Measurements from ENCODE around the gene EFCC1. TPM values are rescaled to one million over a fixed set of nuclear protein-coding genes. Genes with fewer than 3 reads are reported as not detected.

Gene EFCC1
- polyA plus RNA-seq, 3 donors: 1.5 to 3.3 (median 2.7) TPM

DNA sequence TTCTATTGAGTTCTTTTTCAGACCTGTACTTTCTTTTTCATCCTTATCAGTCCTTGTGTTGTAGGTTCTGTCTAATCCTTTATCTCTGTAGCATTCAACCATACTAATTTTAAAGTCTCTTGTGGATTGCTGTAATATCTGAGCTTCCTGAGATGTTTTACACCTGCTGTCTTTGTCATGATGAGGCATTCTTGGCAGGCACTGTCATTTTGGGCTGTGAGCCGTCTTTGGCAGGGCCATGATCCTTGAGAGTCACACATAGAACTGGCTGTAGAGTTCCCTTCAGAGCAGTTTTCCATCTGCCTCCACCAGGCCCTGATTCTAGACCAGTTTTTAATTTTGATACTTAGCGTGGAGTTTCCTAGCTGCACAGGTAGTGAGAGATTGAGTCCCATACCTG lies 6.7 kb downstream of the EFCC1 start:
- no peak for DNase-seq (ENCODE audit: extremely low read depth in 1 of 11, low read depth in 9 of 11, low spot score in 4 of 11)

DNA sequence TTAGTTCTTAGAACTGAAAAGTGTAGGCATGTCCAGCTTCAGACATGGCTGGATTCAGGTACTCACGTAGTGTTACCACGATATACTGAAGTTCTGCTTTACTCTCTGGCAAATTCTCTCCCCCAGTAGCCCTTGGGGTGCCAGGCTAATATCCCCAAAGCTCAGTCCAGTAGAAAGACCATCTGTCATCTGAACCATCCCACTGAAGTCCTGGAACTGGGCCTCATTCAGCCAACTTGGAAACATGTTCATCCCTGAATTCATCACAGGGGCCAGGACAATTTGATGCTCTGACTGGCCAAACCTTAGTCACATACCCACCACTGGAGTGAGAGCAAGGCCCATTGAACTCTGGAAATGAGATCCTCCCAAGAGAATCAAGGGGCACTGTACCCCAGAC lies 8.2 kb downstream of the EFCC1 start:
- no peak for DNase-seq (ENCODE audit: extremely low read depth in 1 of 11, low read depth in 9 of 11, low spot score in 4 of 11)

DNA sequence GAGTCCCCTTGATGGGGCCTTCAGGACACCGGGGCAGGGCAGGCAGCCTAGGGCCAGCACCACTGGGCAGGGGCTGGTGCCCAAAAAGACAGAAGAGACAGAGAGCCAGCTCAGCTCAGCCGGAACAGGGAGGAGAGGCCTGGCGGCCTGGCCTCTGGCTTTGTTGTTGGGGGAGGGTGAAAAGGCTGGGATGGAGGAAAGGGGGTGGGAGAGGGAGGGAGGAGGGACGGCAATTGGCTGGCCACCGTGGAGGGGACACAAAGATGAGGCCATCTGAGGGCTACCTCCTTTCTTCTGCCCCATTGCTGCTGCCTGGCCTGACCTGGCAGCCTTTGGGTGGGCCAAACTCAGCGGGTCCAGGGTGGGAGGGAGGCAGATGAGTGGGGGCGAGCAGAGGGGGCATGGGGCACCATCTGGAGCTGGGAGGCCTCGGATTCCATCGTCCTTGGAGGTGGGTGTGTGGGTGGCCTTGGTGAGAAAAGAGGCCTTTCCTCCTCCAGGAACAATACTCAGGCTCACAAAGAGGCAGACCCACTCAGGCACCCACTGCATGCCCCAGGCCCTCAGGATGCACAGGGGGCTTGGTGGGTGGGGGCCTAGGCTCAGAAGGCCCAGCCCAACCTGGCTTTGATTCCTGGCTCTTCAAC lies 9.3 kb downstream of the EFCC1 start:
- no peak for DNase-seq (ENCODE audit: extremely low read depth in 1 of 11, low read depth in 9 of 11, low spot score in 4 of 11)

DNA sequence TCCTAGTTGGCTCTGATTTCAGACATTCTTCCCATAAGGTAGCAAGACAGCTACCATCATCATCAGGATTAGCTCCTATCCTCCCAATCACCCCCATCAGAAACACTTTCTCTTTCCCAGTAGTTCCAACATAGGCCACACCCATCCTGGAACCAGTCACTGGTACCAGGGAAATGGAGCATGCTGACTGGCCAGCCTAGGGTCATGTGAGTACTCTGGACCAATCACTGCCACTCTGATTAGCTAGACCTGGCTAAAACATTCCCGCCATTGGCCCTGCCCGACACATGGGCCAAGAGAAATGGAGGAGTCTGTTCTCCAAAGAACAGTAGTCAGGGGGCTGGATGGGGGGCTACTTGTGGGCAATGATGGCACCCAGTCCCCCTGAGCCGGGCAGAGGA lies 12.4 kb downstream of the EFCC1 start:
- no peak for DNase-seq (ENCODE audit: extremely low read depth in 1 of 11, low read depth in 9 of 11, low spot score in 4 of 11)

DNA sequence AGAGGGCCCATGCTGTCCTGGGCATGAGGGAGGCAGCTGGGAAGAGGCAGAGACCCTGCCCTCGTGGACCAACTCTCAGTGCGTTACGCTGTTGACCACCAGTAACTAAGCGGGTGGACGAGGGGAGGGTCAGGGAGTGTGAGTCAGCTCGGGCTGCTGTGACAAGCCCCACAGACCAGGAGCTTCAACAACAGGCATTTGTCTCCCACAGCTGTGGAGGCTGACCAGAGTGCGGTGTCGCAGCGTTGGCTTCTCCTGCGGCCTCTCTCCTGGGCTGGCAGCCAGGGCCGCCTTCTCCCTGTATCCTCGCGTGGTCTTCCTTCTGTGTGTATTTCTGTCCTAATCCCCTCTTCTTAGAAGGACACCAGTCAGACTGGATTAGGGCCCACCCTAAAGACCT lies 13.0 kb downstream of the EFCC1 start:
- no peak for DNase-seq (ENCODE audit: extremely low read depth in 1 of 11, low read depth in 9 of 11, low spot score in 4 of 11)

DNA sequence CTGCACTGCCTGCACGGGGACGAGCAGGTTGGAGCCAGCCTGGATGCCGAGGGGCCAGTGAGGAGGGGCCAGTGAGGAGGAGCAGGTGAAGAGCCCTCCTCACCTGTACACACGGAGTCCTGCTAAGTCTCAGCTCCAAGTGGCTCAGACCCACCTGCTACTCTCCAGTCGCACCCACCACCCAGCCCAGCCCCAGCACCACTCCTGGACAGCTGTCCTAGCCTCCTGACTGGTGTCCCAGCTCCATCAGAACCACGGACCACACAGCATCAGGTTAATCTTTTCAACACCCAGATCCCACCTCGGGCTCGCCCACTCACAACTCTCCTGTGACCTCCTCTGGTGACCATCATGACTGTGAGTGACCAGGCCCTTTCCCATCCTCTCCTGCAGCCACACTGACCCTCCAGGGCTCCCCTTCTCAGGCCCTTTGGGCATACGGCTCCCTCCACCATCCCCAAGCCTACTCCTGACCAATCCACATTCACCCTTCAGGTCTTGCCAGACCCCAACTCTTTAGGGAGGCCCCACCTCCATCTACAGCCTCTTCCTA lies 13.8 kb downstream of the EFCC1 start:
- no peak for DNase-seq (ENCODE audit: extremely low read depth in 1 of 11, low read depth in 9 of 11, low spot score in 4 of 11)

DNA sequence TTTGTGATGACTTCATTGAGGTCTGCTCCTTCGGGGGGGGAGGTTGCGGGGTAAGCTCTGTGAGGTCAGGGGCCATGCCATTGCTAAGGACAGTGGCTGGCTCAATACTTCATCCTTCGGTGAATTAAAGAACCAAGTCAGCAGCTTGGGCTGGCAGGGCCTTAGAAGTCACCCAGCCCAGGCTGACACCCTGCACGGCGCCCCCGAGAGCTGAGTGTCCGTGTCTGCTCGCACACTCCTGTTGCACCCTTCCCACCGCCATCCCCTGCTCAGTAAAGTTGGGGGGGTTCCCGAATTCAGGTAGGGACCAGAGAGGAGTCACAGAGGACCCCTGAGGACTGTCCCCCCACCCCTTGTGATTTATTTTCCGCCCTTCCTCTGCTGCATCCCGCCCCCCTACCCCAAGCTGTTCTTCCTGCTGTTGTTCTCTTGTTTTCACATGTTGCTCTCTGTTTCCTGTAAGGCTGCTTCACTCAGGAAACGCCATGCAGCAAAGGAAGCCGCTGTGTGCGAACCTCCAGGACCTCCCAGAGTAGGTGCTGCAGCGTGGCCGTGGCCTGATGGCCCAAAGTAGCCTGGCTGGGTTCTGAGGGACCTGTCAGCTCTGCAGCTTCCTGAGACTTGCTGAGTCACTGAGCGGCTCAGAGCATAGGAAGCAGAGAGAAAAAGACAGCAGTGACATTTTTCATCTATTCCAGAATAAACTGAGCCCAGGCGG lies 14.4 kb downstream of the EFCC1 start:
- DNase-seq (ENCODE audit: extremely low read depth in 1 of 11, low read depth in 9 of 11, low spot score in 4 of 11): no peak

DNA sequence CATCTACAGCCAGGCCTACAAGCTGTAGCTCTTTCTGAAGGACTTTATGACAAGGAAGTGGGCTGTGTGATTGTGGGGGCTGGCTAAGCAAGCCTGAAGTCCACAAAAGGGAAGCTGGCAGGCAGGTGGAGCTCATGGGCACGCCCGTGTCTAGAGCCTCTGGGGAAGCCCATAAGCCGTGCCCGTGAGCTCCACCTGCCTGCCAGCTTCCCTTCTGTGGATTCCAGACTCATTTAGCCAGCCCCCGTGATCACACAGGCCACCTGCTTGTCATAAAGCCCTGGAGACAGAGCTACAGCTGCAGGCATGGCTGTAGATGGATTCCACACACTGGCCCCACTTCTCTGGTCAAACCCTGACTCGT lies 15.2 kb downstream of the EFCC1 start:
- DNase-seq (ENCODE audit: extremely low read depth in 1 of 11, low read depth in 9 of 11, low spot score in 4 of 11): no peak

DNA sequence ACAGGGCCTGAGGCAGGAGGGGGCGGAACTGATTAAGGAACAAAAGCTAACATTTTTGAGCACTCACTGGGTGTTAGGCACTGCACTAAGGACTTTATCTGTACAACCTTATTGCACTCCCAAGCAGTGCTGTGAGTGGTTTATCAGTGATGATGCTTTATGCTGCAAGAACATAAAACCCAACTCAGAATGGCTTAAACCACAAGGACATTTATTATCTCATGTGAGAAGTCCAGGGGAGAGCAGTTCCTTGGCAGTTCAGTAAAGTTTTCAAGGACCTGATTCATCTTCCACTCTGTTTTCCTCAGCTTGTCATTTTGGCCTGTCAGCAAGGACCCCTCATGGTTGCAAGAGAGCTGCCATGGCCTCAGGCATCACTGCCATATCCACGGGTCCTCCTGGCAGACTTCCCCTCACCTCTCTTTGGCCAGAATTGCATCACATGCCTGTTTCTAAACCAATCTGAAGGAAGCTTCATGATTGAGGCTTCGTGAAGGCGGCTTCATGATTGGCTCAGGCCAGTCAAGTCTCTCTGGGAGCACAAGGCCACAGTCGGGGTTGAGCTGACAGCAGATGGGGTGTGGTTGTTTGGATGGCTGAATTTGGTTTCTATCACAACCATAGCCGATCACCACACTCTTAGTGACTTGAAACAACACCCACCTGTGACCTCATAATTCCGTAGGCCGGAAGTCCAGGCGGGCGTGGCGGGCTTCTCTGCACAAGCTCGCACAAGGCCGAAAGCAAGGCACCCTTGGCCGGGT lies 15.8 kb downstream of the EFCC1 start:
- no peak for DNase-seq (ENCODE audit: extremely low read depth in 1 of 11, low read depth in 9 of 11, low spot score in 4 of 11)

DNA sequence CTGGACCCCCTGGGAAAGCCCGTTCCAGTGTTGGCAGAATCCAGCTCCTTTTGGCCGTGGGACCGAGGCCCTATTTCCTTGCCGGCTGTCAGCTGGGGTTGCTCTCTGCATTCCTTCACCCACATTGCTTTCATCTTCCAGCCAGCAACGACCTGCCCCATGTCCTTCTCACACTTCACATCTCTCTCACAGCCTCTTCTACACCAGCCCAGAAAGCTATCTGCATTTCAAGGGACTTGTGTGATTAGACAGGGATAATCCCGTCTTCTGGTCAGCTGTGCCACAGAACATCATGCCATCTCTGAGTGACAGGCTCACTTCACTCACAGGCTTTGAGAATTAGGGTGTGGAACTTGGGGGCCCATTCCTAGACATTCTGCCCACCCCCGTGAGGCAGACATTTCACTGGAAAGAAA lies 16.4 kb downstream of the EFCC1 start:
- DNase-seq (ENCODE audit: extremely low read depth in 1 of 11, low read depth in 9 of 11, low spot score in 4 of 11): no peak

DNA sequence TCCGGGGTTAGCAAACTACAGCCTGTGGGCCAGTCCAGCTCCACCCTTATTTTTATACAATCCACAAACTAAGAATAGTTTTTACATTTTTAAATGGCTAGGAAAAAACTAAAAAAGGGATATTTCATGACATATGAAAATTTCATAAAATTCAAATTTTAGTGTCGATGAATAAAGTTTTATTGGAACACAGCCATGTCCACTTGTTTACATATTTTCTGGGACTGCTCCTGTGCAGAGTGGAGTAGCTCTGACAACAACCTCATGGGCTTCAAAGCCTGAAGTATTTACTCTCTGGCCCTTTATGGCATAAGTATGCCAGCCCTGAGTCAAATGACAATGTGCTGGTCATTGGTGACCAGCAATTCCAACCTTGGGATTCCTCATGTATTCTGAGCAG lies 17.2 kb downstream of the EFCC1 start:
- DNase-seq (ENCODE audit: extremely low read depth in 1 of 11, low read depth in 9 of 11, low spot score in 4 of 11): no peak

DNA sequence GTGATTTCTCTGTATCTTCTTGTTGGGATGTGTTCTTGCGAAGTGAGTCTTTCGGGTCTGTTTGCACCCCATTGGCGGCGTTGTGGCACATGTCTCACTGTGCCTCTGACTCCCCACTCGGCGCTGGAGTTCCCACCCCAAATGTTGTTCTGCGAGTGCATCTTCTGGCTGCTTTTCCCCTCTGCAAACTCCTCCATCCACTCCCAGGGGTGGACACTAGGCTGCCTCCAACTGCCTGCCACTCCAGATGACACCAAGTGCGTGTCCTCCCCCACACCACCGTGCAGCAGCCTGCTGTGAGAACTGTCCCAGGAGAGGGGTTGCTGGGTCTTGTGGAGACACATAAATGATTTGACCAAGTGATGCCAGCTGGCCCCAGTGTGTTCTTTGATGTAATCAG lies 17.6 kb downstream of the EFCC1 start:
- no peak for DNase-seq (ENCODE audit: extremely low read depth in 1 of 11, low read depth in 9 of 11, low spot score in 4 of 11)

DNA sequence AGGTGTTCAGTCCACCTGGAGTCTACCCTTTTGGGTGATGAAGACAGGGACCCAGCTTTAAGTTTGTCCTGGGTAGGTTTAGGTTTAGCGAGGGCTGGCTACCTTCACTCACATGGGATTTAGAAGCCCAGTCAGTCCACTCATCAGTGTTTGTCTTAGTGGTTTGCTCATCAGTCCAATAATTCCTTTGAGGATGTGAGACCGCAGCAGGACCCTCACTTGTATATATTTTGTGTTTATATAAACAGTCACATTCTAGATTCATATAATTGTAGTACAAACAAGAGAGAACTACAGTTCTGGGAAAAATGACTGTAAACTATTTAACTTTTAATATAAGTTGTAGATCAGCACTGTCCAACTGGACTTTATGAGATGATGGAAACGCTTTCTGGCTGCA lies 18.2 kb downstream of the EFCC1 start:
- no peak for DNase-seq (ENCODE audit: extremely low read depth in 1 of 11, low read depth in 9 of 11, low spot score in 4 of 11)

DNA sequence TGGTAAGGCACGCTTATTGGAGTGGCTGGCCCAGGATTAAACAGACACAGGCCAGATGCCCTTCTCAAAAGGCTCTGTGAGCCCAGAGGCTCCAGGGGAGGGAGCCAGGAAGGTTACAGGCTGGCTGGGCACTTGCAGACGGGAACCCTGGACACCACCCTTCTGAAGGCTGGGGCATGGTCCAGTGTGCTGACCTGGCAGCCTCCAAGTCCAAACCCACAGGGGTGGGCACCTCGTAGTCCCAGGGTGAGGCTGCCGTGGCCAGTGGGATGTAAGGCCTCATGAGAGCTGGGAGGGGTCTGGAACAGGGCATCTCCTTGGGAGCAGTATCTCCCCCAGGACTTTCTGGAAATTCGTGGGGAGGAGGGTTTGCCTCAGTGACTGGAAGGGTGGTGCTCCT lies 19.6 kb downstream of the EFCC1 start:
- no peak for DNase-seq (ENCODE audit: extremely low read depth in 1 of 11, low read depth in 9 of 11, low spot score in 4 of 11)

DNA sequence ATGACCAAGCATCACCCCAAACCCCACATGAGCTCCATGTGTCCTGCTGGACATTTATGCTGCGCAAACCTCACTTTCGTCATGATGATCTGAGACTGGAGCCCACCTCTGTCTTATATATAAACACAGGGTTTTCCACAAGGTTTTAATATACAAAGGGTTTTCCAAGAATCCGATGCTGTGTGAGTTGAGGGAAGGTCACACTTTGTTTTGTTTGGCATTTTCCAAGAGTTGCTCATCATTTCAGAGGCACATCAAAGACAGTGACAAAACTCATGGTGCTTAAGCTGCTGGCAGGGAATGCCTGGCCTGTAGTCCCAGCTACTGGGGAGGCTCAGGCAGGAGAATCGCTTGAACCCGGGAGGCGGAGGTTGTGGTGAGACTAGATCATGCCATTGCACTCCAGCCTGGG lies 20.0 kb downstream of the EFCC1 start:
- no peak for DNase-seq (ENCODE audit: extremely low read depth in 1 of 11, low read depth in 9 of 11, low spot score in 4 of 11)

DNA sequence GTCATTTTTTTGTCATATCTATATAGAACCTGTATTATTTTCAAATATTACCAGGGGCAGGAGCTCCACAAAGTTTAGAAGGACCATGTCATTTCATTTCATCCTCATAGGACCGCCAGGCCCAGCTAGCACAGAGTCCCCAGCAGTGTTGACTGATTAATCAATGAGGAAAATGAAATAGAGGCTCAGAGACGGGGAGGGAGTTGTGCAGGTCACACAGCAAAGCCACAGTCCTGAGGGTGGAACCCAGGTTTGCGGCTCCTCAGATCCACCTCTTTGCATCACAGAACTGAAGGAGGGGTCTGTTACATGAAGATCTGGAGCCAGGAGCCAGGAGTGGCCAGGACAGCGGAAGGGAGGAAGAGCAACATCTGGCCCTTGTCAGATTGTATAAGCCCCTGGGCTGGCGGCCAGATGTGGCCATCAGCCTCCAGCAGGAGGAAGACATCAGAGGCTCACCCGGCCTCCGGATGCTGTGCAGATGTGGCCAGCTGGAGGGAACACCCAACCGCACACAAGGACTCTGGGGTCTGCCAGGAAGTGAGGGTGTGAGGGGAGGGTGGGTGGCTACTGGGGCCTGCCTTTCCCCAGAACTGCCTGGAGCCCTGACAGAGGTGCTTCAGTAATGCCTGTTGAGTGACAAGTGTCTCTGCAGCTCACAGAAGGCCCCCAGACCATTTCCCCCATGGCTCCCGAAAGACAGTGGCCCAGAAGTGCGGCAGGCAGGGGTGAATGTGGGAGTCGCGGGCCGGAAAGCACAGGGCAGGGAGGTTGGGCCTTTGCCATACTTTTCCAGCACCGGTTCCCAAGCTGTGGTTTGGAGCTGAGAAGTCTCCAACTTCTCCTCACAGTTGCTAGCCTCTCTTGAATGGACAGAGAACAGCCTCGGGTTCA lies 21.3 kb downstream of the EFCC1 start:
- peak in 8 of 11 donors; percentile 59 to 83 (median 74) for DNase-seq (ENCODE audit: extremely low read depth in 1 of 11, low read depth in 9 of 11, low spot score in 4 of 11)

DNA sequence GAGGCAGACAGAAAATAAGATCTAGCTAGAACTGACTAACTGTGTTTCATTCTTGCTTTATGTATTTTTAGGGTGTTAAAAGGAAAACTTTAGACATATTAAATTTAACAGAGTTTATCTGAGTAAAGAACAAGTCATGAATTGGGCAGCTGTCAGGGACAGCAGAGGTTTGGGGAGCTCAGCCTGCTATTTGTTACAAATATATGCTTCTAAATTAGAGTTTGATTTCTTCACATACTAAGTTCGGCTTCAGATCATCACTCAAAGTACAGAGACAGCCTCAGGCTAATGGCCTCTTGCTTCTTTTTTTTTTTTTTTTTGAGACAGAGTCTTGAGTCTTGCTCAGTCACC lies 21.9 kb downstream of the EFCC1 start:
- DNase-seq (ENCODE audit: extremely low read depth in 1 of 11, low read depth in 9 of 11, low spot score in 4 of 11): no peak

DNA sequence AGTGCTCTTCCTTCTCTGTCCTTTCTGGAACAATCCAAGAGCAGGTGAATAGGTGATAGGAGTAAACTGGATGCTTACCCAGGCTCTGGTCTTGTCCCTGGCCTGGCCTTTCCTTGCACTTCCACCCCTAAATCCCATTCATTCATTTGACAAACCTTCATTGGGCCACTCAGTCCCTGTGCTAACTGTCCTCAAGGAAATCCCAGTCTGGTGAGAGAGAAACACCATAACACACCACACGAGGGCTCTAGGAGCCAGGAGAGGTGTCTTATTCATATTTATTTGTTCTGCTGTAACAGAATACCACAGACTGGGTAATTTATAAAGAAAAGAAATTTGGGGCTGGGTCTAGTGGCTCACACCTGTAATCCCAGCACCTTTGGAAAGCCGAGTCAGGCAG lies 22.8 kb downstream of the EFCC1 start:
- no peak for DNase-seq (ENCODE audit: extremely low read depth in 1 of 11, low read depth in 9 of 11, low spot score in 4 of 11)

DNA sequence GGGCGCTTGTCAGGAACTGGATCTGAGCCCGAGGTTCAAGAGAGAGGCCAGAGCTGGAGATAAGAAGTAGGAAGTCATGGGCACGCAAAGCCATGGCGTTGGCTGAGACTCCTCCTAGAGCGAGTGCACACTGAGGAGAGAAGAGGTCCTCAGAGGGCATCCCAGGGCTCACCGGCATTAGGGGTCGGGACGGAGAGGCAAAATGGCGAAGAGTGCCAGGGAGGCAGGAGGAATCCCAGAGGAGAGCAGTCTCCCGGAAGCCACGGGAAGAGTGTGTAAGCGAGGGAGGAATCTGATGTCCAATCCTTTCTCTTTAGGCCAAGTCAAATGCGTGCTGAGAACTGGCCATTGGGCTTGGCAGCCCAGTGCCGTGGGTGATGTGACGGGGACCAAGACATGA lies 24.0 kb downstream of the EFCC1 start:
- no peak for DNase-seq (ENCODE audit: extremely low read depth in 1 of 11, low read depth in 9 of 11, low spot score in 4 of 11)

Data from renal cortex interstitium (tissue), 11 donors.